DMS153 treated with DMSO at 0.1 percent for 48 hours (cell line): ENCODE data around the gene NEK8.
"Not testable (repeated sequence)": the region's sequence is repeated elsewhere in the genome, so short reads cannot be mapped to it uniquely, and the experiment has no call there.

ENCODE experiments used
- DNase-seq: peaks from one replicate; lab custom pipeline; 2025; ENCODE audit not compliant: unreplicated experiment; lab: John Stamatoyannopoulos, UW

Gene NEK8

DNA sequence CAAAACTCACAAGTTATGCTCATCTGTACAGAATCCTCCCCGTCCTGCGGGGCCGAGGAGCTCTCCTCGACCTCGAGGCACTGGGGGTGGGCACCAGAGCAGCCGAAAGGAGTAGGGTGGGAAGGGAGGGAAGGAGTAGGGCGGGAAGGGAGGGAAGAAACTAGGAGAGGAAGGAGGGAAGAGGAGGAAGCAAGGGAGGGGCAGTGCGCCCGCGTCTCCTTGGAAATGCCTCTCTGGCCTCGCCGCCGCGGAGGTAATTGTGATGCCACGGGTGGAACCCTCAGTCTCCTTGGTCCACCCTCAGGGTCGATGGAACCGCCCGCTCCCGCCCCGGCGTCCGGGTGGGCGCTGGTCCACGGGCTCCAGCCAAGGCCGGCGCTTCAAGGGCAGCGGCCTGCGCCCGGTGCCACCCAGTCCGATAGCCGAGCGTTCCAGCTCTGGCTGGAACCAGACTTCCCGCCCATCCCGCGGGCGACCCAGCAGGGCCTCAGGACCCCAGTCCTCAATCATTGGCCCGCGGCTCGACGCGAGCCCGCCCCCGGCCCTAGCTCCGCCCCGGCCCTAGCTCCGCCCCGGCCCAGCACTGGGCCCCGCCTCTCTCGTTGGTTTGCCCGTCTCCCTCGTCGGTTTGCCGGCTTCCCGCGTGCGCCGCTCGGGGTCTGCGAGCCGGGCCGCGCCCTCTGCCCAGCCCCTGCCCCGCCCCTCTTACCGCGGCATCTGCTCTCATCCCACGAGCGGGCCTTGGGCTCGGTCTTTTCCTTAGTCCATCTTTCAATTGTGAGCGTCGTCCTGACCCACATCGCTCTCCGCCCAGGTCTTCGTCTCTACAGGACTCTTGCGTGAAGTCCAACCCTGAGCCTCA lies 17.5 kb upstream of the NEK8 start:
- peak; percentile 90 for DNase-seq

DNA sequence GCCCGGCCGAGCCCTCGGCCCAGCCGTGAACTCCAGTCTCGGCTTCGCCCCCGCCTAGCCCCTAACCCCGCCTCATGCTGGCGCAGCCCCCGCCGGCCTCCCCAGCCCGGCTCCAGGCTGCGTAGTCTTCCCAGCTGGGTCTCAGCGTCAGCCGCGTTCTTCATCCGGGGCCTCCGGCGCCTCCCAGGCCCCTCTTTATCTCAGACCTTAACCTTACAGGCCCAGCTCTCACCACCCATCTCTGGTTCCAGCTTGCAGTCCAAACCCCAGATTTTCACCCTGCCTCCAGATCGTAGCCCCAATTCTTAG lies 16.9 kb upstream of the NEK8 start, which contains the start of gene PROCA1:
Gene PROCA1 (minus strand): TSS at position 166 of the 309 bp plus-strand sequence. CDS start 228 bp downstream, outside the sequence.
- peak; percentile 42 for DNase-seq

DNA sequence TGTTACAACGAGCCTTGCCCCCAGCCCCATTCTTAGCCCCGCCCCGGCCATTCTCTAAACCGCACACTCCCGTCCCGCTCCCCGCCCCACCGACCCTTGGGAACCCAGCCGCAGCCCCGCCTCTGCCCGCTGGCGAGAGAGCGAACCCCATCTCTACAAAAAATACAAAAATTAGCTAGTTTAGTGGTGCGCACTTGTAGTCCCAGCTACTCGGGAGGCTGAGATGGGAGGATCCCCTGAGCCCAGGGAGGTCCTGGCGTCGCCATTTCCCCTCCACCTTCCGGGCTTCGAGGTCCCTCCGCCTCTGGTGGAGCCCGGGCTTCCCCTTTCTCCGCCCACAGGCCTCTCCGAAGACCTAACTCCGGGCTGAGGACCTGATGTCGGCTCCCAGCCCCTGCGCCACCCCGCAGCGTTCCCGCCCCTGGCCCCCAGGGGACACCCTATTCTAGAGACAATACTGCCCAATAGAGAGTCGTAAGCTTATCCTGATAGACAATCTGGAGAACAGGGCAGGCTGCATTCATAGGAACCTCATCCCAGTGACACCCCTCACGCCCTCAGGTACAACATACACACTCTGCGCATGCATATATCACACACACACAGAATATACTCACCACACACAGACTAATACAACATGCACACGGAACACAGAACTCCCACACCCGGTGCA lies 16.4 kb upstream of the NEK8 start:
- peak; percentile 65 for DNase-seq

DNA sequence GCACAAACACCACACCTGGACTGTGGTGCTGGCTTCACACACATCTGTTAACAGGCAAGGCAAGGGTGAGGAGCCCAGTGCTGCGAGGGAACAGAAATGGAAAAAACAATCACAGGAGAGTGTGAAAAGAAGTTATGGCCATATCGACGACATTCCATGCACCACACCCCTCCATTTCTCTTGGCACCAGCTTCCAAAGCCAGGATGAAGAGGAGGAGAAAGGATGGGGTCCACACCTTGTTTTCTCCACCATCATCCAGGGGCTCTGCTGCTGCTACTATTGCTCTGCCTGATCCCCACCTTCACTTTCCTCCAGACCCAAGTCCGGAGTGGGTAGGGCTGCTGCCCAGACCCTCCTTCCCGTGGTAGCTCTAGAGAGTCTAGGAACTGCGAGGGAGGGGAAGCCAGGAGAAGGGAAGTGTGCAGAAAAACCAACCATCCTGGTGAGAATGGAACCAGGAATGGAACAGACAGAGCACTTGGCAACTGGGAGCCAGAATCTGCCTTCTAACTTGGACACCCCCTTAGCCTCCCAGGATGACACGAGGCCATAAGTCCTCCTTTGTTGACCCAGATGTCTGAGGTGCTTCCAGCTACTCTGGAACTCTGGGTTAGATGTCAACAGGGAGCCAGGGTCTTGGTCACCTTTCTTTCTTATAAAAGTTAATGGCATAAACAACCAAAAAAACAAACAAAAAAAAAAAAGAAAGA lies 15.7 kb upstream of the NEK8 start:
- no peak for DNase-seq

DNA sequence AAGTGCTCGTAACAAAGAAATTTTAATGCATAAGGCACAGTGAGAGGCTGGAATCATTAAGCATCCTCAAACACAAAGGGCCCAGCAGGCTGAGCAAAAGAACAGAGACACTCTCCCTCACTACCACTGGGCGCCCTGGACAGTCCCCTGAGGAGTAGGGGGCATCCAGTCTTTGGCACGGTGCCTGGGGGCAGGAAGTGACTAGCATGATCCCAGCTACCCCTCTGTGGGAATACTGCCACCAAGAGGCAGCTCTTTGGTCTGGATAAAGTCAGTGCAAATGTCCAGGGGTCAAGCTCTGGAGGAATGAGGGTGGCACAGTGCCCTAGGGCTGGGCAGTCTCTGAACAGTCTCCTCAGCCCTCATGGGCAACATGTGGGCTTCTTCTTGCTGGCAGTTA lies 14.3 kb upstream of the NEK8 start:
- no peak for DNase-seq

GRCh38 chr17:28715217-28715616 lies 13.4 kb upstream of the NEK8 start:
- DNase-seq, result no peak

GRCh38 chr17:28716740-28717577 lies 11.6 kb upstream of the NEK8 start:
- DNase-seq, result no peak

GRCh38 chr17:28717578-28718332 lies 10.8 kb upstream of the NEK8 start, which contains the start of gene RAB34:
TSS of gene RAB34 (minus strand) at chr17:28717868. CDS start at chr17:28717266, 602 bp downstream.
- peak; percentile 66 for DNase-seq

DNA sequence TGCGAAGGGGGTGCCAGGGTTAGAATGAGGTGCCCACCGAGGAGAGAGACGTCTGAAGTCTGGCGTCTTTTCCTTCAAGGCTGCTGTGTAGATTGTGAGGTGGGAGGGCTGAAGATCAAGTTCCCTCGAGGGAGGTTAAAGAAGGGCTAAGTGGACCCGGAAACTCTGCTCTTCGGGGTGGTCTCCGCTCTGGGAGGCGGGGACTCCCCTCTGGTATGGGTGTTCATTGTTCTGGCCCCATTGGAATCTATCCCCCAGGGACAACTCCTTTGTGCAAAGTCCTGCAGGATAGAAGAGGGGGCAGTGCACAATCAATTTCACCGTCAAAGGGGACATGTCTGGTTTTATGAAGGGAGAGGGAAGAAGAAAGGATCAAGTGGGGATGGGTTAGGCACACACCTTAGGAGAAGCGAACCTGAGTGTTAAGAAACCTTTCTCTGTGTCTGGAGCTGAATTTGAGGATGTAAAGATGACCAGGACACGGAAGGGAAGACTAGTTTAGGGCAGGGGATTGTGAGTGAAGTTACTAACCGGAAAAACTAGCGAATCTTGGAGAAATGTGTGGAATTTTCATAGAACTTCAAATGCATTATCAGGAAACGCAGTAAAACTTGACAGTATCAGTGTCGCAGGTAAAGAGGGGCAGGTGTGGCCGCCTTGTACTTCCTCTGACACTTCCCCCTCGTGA lies 10.1 kb upstream of the NEK8 start:
- DNase-seq, result no peak

- DNase-seq, result no peak
Measured at GRCh38 chr17:28719021-28719433, 9.6 kb upstream of the NEK8 start.

- no peak for DNase-seq
Measured at GRCh38 chr17:28720247-28720996, 8.2 kb upstream of the NEK8 start.

DNA sequence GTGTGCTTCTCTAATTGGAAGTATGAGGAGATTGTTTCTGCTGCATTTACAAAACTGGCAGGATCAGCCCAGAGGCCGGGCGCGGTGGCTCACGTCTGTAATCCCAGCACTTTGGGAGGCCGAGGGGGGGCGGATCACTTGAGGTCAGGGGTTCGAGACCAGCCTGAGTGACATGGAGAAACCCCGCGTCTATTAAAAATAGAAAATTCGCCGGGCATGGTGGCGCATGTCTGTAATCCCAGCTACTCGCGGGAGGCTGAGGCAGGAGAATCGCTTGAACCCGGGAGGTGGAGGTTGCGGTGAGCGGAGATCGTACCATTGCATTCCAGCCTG lies 7.6 kb upstream of the NEK8 start:
- not testable (repeated sequence) for DNase-seq

DNA sequence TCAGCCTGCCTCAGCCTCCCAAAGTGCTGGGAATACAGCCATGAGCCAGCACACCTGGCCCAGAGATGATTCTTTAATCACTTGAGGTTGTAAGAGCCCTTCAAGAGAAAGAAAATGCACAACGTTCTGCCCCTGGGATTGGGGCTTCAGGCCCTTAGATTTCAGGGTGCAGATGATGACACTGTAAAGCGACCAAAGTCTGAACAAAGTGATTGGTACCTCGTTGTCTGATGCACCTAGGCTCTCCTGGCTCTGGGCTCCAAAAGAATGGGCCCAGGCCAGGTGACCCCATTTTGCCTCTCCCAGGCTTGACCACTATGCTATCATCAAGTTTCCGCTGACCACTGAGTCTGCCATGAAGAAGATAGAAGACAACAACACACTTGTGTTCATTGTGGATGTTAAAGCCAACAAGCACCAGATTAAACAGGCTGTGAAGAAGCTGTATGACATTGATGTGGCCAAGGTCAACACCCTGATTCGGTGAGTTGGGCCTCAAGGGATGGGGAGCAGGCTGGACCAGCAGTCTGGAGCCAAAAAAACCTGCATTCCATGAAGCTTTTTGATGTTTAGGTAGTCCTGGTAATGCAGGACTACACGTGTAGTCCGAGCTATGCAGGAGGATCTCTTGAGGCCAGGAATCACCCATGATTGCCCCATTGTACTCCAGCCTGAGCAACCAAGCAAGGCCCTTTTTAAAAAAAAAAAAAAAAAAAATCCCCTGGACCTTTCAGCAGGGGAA lies 6.0 kb upstream of the NEK8 start:
- no peak for DNase-seq

DNA sequence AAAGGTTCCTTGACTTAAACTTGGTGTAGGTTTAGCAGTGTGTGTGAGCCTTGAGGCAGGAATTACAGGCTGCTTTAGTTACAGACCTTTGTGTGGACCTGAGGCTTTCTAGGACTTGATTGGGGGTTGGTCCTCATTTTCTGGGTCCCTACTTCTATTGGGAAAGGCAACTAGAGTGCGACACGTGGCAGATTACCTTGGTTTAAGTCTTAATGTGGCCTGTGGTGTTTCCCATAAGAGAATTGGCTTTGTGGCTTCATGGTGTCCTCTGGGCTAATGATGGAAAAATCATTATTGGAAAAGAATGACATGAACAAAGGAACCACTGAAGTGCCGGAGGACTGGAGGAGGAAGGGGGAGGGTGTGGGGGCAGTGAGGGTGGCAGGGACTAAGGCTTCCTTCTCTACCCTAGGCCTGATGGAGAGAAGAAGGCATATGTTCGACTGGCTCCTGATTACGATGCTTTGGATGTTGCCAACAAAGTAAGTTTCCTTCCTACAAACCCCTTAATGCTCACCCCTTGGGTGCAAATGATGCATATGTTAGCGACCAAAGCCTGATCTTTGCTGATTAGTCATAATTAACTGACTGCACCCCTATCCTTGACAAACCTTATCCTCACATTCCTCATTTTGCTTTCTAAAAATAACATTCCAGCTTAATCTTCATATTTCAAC lies 5.3 kb upstream of the NEK8 start:
- DNase-seq, result no peak

GRCh38 chr17:28723836-28724499 lies 4.6 kb upstream of the NEK8 start:
- not testable (repeated sequence) for DNase-seq

DNA sequence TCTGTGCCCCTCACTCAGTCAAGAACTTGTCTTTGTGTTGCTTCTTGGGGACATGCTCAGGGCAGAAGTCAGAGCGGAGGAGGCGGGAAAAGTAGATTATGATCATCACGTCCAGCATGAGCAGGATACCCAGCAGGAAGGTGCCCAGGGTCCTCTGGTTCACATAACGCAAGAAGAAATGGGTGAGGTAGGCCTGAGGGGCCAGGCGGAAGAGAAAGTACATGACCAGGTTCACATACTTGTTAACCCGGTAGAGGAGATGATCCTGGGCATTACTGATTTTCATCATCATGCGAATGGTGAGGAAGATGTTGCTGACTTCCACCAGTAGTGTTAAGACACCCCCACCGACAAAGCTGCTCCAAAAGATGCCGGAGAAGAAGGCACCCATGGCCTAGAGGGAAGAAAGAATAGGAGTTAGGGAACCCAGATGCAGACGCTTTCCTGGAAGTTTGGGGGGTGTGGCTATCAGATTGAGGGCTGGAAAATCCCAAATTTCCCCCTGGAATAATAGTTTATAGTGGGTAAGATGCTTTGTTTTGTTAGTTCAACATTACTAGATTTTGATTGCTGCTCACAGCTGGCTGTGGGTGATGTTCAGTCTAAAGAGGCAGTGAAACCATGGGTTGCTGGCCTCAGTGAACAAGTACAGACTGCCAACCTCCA lies 4.0 kb upstream of the NEK8 start:
- DNase-seq, result no peak
